ENCODE results near the gene ACE.

ACE gene

DNA sequence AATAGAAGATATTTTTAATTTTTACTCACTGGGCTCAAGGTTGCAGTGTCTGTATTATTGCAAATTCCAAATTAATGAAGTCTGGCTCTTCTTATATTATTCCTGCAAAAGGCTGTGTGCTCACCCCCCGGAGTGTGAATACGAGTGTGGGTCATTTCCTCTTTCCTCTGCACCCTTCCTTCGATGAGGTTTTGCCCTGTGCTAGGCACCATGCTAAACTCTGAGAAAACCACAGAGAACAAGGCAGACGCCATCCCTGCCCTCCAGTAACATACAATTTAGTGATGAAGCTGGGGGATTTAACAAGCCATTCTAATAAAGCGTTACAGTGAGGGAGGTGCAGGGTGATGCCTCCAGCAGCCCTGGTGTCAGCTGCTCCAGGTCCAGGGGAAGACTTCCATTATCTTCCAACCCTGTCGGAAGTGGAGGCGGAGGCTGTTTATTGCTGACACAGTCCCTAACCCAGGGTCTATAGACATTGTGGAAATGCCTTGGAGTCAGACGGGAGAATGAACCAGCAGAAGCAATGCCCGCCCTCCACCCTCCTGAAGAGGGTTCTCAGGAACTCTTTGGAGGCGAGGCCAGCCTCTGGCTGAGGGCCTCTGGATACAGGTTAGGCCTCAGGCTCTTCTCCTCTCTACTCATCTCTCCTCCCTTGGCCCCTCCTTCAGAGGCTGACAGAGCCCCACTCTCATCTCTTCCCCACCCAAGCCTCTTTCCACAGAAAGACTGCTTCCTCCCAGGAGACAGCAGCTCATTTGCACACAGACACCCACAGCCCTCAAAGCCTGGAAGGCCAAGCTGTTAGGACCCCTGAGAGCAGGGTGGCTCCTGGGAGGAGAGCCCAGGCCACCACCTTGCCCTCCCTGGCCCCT, 2.0 kb upstream of the ACE start:
- DNase-seq (ENCODE audit: low read depth) = no peak

DNA sequence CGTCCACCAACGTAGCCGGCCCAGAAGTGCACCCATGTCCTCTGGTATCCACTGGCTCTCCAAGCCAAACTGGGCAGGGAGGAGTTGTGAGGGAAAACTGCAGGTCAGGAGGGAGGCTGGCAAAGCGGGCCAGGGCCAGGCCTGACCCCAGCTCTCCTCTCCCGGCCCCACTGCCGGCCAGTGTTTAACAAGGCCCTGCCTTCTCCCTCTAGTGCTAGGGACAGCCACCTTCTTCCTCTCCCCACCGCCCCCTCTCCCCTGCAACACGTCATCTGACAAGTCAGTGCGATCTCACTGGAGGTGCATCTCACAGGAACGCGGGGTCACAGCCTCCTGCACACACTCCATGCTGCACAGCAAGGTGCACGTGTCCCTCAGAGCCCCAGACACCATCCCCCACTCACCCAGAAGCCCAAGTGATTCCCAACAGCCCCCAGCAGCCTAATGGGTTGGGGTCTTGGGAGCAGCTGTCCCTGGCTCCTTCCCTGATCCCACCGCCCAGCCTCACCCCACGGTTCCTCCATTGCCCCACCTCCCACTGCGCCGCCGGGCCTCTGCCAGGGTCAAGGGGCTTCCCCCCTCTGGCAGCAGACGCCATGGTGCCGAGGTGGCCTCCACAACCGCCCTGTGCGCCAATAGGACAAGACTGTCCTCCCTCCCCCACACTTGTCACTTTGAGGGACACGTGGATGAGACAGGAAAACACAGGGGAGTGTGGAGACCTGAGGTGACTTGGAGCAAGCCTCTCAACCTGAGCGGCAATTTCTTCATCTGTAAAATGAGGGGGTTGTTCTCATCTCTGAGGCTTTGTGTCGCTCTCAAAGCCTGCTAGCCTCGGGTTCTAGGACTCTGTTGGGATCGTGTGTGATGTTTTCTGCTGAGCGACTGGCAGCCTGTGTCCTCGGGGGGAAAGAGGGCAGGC, 1.1 kb upstream of the ACE start:
- DNase-seq (ENCODE audit: low read depth) = no peak

DNA sequence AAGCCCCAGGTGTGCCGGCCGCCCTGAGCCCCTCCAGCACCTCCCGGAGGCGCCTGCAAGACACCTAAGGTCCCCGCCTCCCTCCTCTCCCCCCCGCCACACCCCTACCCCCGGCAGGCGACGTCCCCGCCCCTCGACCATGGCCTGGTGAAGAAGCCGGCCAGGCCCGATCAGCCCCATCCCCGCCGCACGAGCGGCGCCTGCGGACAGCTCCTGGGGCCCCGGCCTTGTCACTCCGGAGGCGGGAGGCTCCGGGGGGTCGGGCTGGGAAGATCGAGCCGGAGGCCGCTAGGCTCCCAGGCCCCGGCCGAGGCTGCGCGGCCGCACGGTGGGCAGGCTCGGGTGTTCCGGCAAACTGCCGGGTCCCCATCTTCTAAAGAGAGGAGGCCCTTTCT, 405 bp upstream of the ACE start:
- peak; percentile 5 for DNase-seq (ENCODE audit: low read depth)

DNA sequence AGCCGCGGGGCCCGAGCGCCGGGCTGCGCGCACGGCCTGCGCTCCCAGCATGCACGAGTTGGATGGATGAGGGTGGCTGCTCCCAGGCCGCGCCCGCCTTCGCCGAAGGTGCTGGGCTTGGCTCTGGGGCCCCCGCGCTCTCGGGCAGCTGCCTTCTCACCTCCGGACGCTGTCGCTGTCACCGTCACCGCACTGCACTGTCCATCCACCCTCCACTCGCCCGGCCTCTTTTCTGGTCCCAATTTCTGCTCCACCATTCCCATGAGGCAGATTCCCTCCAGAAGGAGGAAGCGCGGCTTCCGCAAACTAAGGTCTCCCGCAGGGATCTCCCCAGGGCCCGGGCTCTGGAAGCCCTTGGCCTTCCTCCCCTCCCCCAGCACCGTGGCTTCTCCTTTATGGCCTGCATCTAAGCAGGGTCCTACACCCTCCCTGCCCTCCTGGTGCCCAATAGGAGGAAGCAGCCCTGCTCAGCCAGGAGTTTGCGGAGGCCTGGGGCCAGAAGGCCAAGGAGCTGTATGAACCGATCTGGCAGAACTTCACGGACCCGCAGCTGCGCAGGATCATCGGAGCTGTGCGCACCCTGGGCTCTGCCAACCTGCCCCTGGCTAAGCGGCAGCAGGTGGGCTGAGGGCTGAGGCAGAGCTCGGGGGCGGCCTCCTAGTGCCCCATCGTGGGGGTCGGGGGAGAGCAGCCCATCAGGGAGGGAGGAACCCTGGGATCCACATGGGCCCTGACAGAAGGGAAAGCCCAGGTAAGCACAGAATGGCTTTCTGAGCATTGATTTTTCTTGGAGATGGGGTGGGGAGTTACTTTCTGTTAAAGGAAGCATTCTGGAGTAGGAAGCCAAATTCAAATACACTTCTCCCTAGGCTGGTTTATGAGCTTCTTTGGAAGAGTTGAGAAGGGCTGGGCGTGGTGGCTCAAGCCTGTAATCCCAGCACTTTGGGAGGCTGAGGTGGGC, 899 bp downstream of the ACE start:
- no peak for DNase-seq (ENCODE audit: low read depth)

DNA sequence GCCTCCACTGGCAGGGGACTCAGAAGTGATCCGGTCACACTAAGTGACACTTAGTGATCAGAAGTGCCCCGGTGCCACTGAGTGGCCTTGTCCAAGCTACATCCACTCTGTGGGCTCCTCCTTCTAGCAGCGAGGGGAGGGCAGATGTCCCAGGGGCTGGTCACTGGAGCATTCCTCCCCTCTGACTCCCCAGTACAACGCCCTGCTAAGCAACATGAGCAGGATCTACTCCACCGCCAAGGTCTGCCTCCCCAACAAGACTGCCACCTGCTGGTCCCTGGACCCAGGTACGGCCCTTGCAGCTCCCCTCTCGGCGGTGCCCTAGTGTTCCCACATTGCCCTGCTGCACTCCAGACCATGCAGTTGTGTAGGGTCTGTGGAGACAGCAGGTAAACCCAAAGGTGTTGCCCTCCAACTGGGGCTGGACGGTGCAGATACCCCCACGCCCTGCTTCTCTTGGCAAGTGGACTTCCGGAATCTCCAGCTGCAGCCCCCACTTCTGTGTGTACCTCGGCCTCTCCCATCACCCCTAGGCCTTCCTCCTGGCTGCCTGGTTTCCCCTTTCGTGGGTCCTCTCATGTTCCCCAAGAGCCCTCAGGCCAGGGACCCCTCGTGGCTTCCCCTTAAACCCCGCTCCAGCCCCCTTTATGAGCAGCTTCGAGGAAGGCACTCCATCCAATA, 2.1 kb downstream of the ACE start:
- DNase-seq (ENCODE audit: low read depth) = peak; percentile 65

DNA sequence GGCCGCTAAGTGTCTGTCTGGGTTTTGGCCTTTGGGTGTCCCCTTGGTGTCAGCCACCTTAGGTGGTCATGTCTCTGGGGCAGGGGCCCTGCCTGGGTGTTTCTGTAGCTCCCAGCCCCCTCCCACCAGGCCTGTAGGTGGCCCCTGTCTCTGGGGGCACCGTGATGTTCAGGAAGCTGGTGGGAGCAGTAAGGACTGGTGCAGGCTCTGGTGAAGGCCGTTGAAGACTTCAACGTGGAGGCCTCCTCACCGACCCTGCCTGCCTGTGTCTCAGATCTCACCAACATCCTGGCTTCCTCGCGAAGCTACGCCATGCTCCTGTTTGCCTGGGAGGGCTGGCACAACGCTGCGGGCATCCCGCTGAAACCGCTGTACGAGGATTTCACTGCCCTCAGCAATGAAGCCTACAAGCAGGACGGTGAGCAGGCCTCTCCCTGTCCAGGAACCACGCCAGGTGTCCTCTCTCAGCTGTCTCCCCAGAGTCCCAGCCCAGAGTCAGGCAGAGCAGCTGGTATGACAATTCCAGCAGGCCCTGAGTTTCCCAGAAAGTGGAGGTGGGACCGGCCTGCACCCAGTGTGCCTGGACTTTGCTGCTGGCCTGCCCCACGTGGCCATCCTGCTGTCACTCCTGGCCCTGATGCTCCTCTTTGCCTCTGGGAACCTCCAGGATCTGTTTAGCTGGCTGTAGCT, 2.8 kb downstream of the ACE start:
- no peak for DNase-seq (ENCODE audit: low read depth)

DNA sequence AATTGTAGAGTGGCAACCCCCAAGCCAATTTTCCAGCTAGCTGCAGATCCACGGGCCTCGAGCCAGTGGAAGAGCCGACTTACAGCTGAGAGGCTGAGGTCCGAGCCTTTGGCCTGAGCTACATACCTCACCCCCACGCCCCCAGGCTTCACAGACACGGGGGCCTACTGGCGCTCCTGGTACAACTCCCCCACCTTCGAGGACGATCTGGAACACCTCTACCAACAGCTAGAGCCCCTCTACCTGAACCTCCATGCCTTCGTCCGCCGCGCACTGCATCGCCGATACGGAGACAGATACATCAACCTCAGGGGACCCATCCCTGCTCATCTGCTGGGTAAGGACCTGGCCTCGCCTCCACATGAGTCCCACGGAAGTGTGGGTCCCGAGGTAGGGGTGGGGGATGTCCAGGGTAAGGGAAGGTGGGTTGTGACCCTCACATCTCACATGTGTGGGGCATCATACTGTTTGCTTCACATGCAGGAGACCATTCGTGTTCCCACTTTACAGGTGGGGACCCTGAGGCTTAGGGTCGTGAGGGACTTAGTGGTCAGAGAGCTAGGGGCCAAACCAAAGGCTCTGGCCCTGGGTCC, 3.4 kb downstream of the ACE start:
- DNase-seq (ENCODE audit: low read depth) = no peak

DNA sequence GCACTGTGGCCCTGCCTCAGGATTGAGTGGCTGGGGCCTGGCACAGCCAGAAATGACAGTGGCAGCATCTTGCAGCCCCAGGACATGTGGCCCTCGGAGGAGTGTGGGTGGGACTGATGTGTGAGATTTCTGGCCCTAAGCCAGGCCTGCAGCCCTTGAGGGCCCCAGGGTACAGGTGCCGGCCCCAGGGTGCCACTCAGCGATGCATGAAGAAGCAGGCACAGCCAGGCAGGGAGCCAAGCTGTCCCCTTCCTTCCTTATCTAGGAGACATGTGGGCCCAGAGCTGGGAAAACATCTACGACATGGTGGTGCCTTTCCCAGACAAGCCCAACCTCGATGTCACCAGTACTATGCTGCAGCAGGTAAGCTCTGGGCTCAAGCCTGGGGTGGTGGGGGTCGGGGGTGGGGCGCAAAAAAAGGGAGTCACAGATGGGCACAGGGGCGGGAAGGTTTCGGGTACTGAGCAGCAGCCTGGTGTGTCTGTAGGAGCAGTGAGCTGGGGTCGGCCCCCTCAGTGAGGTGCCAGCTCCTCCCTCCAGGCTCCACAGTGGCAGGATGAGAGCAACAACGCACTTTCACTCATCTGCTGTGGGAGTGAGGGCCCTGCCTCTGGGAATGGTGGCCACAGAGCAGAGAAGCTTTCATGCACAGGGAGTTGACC, 4.1 kb downstream of the ACE start:
- DNase-seq (ENCODE audit: low read depth) = no peak

DNA sequence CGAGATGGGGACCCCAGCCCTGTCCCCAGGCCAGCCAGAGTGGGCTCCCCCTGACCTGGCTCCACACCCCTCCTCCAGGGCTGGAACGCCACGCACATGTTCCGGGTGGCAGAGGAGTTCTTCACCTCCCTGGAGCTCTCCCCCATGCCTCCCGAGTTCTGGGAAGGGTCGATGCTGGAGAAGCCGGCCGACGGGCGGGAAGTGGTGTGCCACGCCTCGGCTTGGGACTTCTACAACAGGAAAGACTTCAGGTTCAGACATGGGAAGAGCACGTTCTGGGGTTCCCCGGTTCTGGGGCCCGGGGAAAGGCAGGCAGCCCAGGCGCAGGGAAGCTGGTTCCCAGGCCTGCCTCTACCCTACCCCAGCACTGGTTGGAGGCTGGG, 4.6 kb downstream of the ACE start:
- no peak for DNase-seq (ENCODE audit: low read depth)

DNA sequence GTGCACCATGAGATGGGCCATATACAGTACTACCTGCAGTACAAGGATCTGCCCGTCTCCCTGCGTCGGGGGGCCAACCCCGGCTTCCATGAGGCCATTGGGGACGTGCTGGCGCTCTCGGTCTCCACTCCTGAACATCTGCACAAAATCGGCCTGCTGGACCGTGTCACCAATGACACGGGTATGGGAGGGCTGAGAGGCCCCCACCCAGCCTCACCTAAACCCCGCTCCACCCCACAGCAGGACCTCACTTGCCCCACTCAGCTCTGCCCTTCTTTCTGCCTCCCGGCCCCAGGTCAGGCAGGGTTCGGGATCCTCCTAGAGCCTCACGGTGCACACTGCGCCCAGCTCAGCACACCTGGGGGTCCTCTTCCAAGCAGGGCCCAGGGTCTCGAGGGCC, 5.6 kb downstream of the ACE start:
- no peak for DNase-seq (ENCODE audit: low read depth)

DNA sequence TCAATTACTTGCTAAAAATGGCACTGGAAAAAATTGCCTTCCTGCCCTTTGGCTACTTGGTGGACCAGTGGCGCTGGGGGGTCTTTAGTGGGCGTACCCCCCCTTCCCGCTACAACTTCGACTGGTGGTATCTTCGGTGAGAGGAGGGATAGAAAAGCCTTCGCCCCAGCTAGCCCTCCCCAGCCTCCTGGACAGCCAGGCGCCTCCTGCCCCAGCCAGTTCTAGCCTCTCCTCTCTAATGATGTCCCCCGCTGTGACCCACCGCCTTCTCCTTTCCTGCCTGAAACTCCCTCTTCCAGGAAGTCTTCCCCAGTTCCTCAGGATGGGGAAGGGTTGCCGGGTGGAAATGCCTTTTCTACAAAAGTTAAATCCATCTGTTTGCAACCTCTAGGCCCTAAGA, 6.2 kb downstream of the ACE start:
- no peak for DNase-seq (ENCODE audit: low read depth)

DNA sequence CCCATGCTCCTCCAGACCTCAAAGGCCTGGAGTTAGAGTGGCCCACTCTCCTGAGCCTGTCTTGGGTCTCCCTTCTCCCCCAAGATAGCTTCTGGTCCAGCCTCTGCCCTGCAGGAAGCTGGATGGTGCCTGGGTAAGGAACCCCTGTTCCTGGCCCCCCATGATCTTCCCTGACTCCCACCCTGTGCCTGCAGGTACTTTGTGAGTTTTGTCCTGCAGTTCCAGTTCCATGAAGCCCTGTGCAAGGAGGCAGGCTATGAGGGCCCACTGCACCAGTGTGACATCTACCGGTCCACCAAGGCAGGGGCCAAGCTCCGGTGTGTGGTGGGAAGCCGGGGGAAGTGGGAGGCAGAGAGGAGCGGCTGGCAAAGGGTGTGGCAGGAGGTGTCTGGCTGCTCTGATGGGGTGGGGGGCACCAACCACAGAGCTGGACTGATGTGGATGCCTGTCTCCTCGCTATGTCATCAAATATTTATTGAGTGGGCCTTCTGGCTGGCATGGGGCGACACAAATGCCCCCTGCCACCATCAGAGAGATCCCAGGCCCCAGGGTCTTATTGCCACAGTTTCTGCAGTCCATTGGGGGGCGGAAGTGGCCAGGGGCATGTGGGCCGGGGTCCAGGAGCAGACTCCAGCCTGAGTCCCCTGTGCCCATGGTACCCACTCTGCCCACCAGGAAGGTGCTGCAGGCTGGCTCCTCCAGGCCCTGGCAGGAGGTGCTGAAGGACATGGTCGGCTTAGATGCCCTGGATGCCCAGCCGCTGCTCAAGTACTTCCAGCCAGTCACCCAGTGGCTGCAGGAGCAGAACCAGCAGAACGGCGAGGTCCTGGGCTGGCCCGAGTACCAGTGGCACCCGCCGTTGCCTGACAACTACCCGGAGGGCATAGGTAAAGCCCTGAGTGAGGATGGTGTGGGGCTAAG, 7.1 kb downstream of the ACE start:
- no peak for DNase-seq (ENCODE audit: low read depth)

DNA sequence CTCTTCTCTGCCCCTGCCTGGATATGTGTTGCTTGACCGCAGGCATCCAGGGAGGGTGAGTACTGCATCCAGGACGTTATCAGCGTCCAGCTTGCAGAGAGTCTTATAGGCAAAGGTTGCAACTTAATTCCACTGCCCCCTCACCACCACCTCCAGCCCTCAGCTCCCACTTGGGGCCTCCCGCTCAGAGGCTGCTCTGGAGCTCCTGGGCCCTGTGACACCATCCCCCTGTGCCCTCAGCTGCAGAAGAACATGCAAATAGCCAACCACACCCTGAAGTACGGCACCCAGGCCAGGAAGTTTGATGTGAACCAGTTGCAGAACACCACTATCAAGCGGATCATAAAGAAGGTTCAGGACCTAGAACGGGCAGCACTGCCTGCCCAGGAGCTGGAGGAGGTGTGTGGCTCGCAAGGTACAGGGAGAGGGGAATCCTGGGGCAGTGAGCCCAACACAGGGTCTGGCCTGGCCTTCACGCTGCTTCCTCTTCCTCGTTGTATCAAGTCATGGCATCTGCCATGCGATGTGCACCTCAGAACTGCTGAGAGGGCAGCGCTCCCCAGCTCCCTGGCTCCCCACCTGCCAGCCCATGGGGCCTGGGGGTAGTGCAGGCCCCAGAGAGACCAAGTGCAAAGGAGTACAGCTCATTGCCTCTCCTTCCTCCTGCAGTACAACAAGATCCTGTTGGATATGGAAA, 9.6 kb downstream of the ACE start:
- no peak for DNase-seq (ENCODE audit: low read depth)

DNA sequence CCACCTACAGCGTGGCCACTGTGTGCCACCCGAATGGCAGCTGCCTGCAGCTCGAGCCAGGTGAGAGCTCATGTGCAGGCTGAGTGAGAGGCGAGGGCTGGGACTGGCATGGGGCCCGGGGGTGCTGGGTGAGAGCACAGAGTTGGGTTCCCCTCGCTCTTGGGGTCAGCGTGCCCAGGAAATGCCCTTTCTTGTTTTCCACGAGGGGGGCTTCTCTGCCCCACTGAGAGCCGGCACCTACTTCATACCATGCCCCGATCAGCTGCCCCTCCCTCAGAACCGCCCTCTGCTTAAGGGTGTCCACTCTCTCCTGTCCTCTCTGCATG, 10.1 kb downstream of the ACE start:
- DNase-seq (ENCODE audit: low read depth) = no peak

DNA sequence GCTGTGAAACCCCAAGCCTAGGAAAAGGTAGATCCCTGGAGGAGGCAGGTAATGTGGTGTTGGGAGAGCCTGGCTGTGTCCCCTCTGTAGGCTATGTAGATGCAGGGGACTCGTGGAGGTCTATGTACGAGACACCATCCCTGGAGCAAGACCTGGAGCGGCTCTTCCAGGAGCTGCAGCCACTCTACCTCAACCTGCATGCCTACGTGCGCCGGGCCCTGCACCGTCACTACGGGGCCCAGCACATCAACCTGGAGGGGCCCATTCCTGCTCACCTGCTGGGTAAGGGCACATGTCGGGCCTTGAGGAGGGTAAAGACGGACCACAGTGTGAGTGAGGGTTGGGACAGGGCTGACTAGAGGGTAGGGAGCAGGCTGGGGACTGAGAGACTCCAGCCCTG, 12.0 kb downstream of the ACE start:
- DNase-seq (ENCODE audit: low read depth) = no peak

DNA sequence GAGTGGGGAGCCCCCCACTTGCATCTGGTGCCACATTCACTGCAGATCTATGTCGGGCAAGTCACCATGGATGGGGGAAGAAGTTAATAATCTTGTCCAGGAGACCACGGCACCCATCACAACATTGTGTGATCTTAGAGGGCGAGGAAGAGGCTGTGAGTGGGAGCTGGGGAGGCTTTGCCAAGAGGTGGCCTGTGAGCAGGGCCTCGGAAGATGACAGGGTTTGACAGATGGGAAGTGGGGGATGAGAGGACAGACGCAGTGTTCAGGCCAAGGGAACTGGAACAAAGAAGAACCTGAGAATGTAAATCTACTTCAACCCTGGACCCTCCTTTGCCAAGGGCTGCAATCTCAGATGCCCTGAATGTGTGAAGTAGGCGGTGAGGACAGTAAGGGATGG, 12.4 kb downstream of the ACE start:
- no peak for DNase-seq (ENCODE audit: low read depth)

DNA sequence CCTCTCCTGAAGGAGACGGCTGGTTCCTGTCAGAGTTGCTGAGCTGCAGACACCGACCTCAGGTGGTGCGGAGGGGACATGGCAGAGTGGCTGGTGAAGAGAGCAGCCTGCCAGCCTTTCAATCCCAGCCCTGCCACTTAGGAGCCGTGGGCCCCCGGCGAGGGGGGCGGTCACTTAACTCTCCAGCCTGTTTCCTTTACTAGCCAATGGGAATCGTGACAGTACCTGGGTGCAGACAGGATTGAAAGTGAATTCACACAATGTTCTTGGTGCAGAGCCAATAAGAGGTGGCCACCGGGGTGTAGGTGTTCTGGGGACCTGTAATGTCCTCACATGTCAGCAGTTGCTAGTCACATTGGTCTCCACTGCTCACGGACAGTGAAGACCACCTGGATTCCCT, 13.5 kb downstream of the ACE start:
- DNase-seq (ENCODE audit: low read depth) = no peak

DNA sequence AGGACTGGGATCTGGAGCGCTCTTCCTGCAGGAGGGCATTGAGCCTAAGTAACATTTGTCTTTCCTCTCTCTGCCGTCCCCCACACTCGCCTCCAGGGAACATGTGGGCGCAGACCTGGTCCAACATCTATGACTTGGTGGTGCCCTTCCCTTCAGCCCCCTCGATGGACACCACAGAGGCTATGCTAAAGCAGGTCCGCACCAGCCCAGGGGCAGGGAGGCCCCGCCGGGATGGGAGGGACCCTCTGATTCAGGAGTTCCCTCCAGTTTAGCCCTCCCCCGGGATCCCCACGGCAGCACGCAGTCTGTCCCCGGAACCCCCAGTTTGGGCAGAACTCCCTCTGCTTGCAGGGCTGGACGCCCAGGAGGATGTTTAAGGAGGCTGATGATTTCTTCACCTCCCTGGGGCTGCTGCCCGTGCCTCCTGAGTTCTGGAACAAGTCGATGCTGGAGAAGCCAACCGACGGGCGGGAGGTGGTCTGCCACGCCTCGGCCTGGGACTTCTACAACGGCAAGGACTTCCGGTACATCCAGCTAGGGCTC, 14.1 kb downstream of the ACE start:
- DNase-seq (ENCODE audit: low read depth) = no peak

Measured in activated T-cell treated with anti-CD3 and anti-CD28 coated beads for 48 hours (primary cell).